SK-N-SH (cell line): ENCODE results near the gene KRT36.

Source experiments
- CTCF ChIP-seq: fragments of 200-600 bp; sonication (generic); IDR thresholded peaks from 2 replicates; pipeline ENCODE4 v1.6.1; 2017; ENCODE audit warnings: antibody characterized with exemption, mild to moderate bottlenecking, moderate library complexity
- ELF1 ChIP-seq: IDR thresholded peaks from 2 replicates; pipeline ENCODE4 v1.4.0; 2012
- EP300 ChIP-seq, 2 experiments: IDR thresholded peaks; 2 replicates each; pipeline versions ENCODE4 v1.4.0 to v1.6.1; 2012; ENCODE audit warnings: borderline replicate concordance in 1 of 2, low read depth in 1 of 2, low read length in 1 of 2
- REST ChIP-seq: IDR thresholded peaks from 2 replicates; pipeline ENCODE4 v1.6.1; 2012; ENCODE audit warnings: mild to moderate bottlenecking, low read depth, low read length, moderate library complexity
- RFX5 ChIP-seq: IDR thresholded peaks from 2 replicates; pipeline ENCODE4 v1.6.1; 2012; ENCODE audit warnings: mild to moderate bottlenecking, improper control_type of control experiment, low read length
- SMC3 ChIP-seq: IDR thresholded peaks from 2 replicates; pipeline ENCODE4 v1.6.1; 2012; ENCODE audit warnings: low read depth, low read length, improper control_type of control experiment
- TEAD4 ChIP-seq: IDR thresholded peaks from 2 replicates; pipeline ENCODE4 v1.4.0; 2012; ENCODE audit warnings: mild to moderate bottlenecking, borderline replicate concordance; ENCODE audit not compliant: insufficient read depth

- TF ChIP-seq REST (no peak), RFX5 (no peak), CTCF (no peak), ELF1 (no peak), TEAD4 (no peak), EP300 (IDR thresholded peaks at IDR 0.05; ENCODE audit: borderline replicate concordance in 1 of 2, low read depth in 1 of 2, low read length in 1 of 2) (no peak), SMC3 (no peak)
Measured at GRCh38 chr17:41519501-41520224, 30.0 kb upstream of the KRT36 start.
